HepG2 (cell line): ENCODE results near the gene ZFAND2B. TPM values are rescaled to one million over a fixed set of nuclear protein-coding genes. Genes with fewer than 3 reads are reported as not detected.

Experiments
- AGO1 ChIP-seq: fragments of 200-400 bp; formaldehyde crosslinking; IDR thresholded peaks from 2 replicates; pipeline ENCODE4 v1.6.1; 2017; ENCODE audit warnings: mild to moderate bottlenecking, low read depth, low read length, moderate library complexity; ENCODE audit not compliant: poor library complexity, severe bottlenecking
- CREB1 ChIP-seq, 2 experiments: fragments of 450-650 bp in 1 of 2; IDR thresholded peaks; 2 replicates each; pipeline ENCODE4 v1.6.1; 2016 to 2017; ENCODE audit warnings: control low read depth in 1 of 2, mild to moderate bottlenecking in 1 of 2, missing compliant biosample characterization in 1 of 2, missing genetic modification characterization in 1 of 2
- GATAD1 ChIP-seq: IDR thresholded peaks from 2 replicates; pipeline ENCODE4 v1.6.1; 2016; ENCODE audit warnings: missing genetic modification reagents, missing compliant biosample characterization
- HDAC1 ChIP-seq: sonication (generic); formaldehyde crosslinking; IDR thresholded peaks from 2 replicates; pipeline ENCODE4 v1.5.1; 2020; ENCODE audit warnings: mild to moderate bottlenecking, missing genetic modification reagents
- HES4 ChIP-seq: sonication (generic); formaldehyde crosslinking; IDR thresholded peaks from 2 replicates; pipeline ENCODE4 v1.9.0; 2021; ENCODE audit warnings: mild to moderate bottlenecking, missing genetic modification reagents, borderline replicate concordance
- ISL2 ChIP-seq: sonication (generic); formaldehyde crosslinking; IDR thresholded peaks from 2 replicates; pipeline ENCODE4 v1.5.0; 2020; ENCODE audit warnings: missing genetic modification reagents
- MTF1 ChIP-seq: sonication (generic); formaldehyde crosslinking; IDR thresholded peaks from 2 replicates; pipeline ENCODE4 v1.5.0; 2020; ENCODE audit warnings: missing genetic modification reagents
- PHF21A ChIP-seq: sonication (generic); formaldehyde crosslinking; IDR thresholded peaks from 2 replicates; pipeline ENCODE4 v1.5.0; 2020; ENCODE audit warnings: mild to moderate bottlenecking, missing genetic modification reagents
- PRMT3 ChIP-seq: sonication (generic); formaldehyde crosslinking; IDR thresholded peaks from 2 replicates; pipeline ENCODE4 v1.8.1; 2022; ENCODE audit warnings: low read depth, mild to moderate bottlenecking, moderate library complexity, missing genetic modification reagents, borderline replicate concordance
- RAD21 ChIP-seq: fragments of 450-650 bp; formaldehyde crosslinking; IDR thresholded peaks from 2 replicates; pipeline ENCODE4 v1.5.0; 2020; ENCODE audit warnings: mild to moderate bottlenecking
- REPIN1 ChIP-seq: sonication (generic); formaldehyde crosslinking; IDR thresholded peaks from 2 replicates; pipeline ENCODE4 v1.8.0; 2022; ENCODE audit warnings: missing genetic modification reagents, low read depth, mild to moderate bottlenecking, borderline replicate concordance
- YEATS4 ChIP-seq: sonication (generic); formaldehyde crosslinking; IDR thresholded peaks from 2 replicates; pipeline ENCODE4 v1.4.0; 2020; ENCODE audit warnings: missing genetic modification reagents, borderline replicate concordance
- ZFP37 ChIP-seq: sonication (generic); formaldehyde crosslinking; IDR thresholded peaks from 2 replicates; pipeline ENCODE4 v1.4.0; 2020; ENCODE audit warnings: missing genetic modification reagents, borderline replicate concordance
- ZNF251 ChIP-seq: sonication (generic); formaldehyde crosslinking; IDR thresholded peaks from 2 replicates; pipeline ENCODE4 v1.9.0; 2021; ENCODE audit warnings: mild to moderate bottlenecking, missing genetic modification reagents
- ZNF329 ChIP-seq: sonication (generic); formaldehyde crosslinking; IDR thresholded peaks from 2 replicates; pipeline ENCODE4 v1.9.0; 2021; ENCODE audit warnings: low read depth, mild to moderate bottlenecking, missing genetic modification reagents
- ZNF33A ChIP-seq: sonication (generic); formaldehyde crosslinking; IDR thresholded peaks from 2 replicates; pipeline ENCODE4 v1.5.1; 2020; ENCODE audit warnings: missing genetic modification reagents, mild to moderate bottlenecking, moderate library complexity, borderline replicate concordance
- ZNF564 ChIP-seq: sonication (generic); formaldehyde crosslinking; IDR thresholded peaks from 2 replicates; pipeline ENCODE4 v1.8.1; 2023; ENCODE audit warnings: mild to moderate bottlenecking, missing genetic modification reagents
- ZNF589 ChIP-seq: sonication (generic); formaldehyde crosslinking; conservative IDR thresholded peaks from 2 replicates; pipeline ENCODE4 v1.8.0; 2022; ENCODE audit warnings: mild to moderate bottlenecking, moderate library complexity, missing genetic modification reagents
- ZNF629 ChIP-seq: sonication (generic); formaldehyde crosslinking; conservative IDR thresholded peaks from 2 replicates; pipeline ENCODE4 v1.5.0; 2020; ENCODE audit warnings: missing genetic modification reagents
- ZNF674 ChIP-seq: sonication (generic); formaldehyde crosslinking; IDR thresholded peaks from 2 replicates; pipeline ENCODE4 v1.5.0; 2020; ENCODE audit warnings: low read depth, mild to moderate bottlenecking, missing genetic modification reagents
- ZNF768 ChIP-seq: sonication (generic); formaldehyde crosslinking; IDR thresholded peaks from 2 replicates; pipeline ENCODE4 v1.4.0; 2020; ENCODE audit warnings: missing genetic modification reagents
- ZNF788 ChIP-seq: sonication (generic); formaldehyde crosslinking; IDR thresholded peaks from 2 replicates; pipeline ENCODE4 v1.5.0; 2020; ENCODE audit warnings: mild to moderate bottlenecking, missing genetic modification reagents, borderline replicate concordance
- ZSCAN29 ChIP-seq: sonication (generic); formaldehyde crosslinking; conservative IDR thresholded peaks from 2 replicates; pipeline ENCODE4 v1.4.0; 2020; ENCODE audit warnings: mild to moderate bottlenecking, missing genetic modification reagents
- polyA plus RNA-seq, 8 experiments: library from polyadenylated mRNA; depleted of rRNA in 3 of 8; stranded (reverse) in 7 of 8; unstranded in 1 of 8; fragments of >200 nt; fragmentation: Illumina TruSeq in 4 of 8; extraction: Trizol in 4 of 8; gene quantifications; 2 replicates each; pipeline versions ENCODE4 v1.2.1 to v1.2.3, GENCODE V29; 2011 to 2016; ENCODE audit warnings: low read depth in 4 of 8, missing spikeins in 1 of 8, mixed read lengths in 1 of 8; ENCODE audit not compliant: insufficient read depth in 1 of 8
- total RNA-seq, 5 experiments: library from RNA; depleted of rRNA; stranded (reverse); fragments of >200 nt; fragmentation: Illumina TruSeq; extraction: Trizol; gene quantifications; 2 replicates each; pipeline ENCODE4 v1.2.3, GENCODE V29; 2016; ENCODE audit warnings: low read depth in 1 of 5
- TF ChIP-seq, protein P1 (sequence below): sonication (generic); formaldehyde crosslinking; IDR thresholded peaks from 2 replicates; pipeline ENCODE4 v1.9.0; 2021; ENCODE audit warnings: missing genetic modification reagents, borderline replicate concordance
- TF ChIP-seq, protein P2 (sequence below): sonication (generic); formaldehyde crosslinking; IDR thresholded peaks from 2 replicates; pipeline ENCODE4 v1.5.1; 2020; ENCODE audit warnings: mild to moderate bottlenecking, missing genetic modification reagents, moderate library complexity

ZFAND2B gene
- total and polyA plus RNA-seq, 2 of the 13 experiments (the other 11 are each of a cell fraction or from before 2014, with no cell fraction given), result 53.3 to 115 TPM

DNA sequence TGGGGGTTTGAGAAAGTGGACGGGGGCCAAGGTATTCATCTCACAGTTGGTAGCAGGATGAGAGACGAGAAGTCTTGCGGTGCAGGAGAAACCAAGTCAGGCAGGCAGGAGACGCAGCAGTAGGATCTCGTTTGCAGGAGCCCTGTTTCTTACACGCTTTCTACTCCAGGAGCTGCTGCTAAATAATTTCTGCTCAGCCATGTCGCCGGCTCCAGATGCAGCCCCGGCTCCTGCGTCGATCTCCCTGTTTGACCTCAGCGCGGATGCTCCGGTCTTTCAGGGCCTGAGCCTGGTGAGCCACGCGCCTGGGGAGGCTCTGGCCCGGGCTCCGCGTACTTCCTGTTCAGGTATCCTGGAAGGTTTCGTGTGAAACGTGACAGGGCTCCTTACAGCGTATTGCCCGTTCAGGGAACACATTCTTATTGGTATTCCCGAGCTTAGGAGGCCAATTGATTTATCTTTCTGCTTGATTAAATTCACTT, 23.5 kb downstream of the ZFAND2B start (continued):
- TF ChIP-seq, protein P1, sequence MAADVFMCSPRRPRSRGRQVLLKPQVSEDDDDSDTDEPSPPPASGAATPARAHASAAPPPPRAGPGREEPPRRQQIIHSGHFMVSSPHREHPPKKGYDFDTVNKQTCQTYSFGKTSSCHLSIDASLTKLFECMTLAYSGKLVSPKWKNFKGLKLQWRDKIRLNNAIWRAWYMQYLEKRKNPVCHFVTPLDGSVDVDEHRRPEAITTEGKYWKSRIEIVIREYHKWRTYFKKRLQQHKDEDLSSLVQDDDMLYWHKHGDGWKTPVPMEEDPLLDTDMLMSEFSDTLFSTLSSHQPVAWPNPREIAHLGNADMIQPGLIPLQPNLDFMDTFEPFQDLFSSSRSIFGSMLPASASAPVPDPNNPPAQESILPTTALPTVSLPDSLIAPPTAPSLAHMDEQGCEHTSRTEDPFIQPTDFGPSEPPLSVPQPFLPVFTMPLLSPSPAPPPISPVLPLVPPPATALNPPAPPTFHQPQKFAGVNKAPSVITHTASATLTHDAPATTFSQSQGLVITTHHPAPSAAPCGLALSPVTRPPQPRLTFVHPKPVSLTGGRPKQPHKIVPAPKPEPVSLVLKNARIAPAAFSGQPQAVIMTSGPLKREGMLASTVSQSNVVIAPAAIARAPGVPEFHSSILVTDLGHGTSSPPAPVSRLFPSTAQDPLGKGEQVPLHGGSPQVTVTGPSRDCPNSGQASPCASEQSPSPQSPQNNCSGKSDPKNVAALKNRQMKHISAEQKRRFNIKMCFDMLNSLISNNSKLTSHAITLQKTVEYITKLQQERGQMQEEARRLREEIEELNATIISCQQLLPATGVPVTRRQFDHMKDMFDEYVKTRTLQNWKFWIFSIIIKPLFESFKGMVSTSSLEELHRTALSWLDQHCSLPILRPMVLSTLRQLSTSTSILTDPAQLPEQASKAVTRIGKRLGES, result no peak
- TF ChIP-seq ZNF564 (peak; percentile 55; the same call in 1 of the 2 replicates), PRMT3 (no peak), ISL2 (0 out of 2 replicates have a peak, but pooled peaks have one; percentile 25), YEATS4 (CRISPR knock-in tag) (peak; percentile 70; the same call in 1 of the 2 replicates), ZNF589 (CRISPR knock-in tag) (no peak), REPIN1 (CRISPR knock-in tag) (no peak), AGO1 (peak; percentile 8), ZNF251 (CRISPR knock-in tag) (no peak), ZNF674 (CRISPR knock-in tag) (no peak), GATAD1 (no peak), ZNF768 (CRISPR knock-in tag) (no peak), PHF21A (CRISPR knock-in tag) (0 out of 2 replicates have a peak, but pooled peaks have one; percentile 3), ZNF788 (CRISPR knock-in tag) (no peak), CREB1 (IDR thresholded peaks at IDR 0.05) (no peak), CREB1 (CRISPR knock-in tag; IDR thresholded peaks at IDR 0.05) (no peak), ZFP37 (peak; percentile 74; the same call in 1 of the 2 replicates), HDAC1 (CRISPR knock-in tag) (peak; percentile 32), HES4 (CRISPR knock-in tag) (no peak), MTF1 (CRISPR knock-in tag) (no peak), ZNF629 (CRISPR knock-in tag) (no peak), ZNF33A (CRISPR knock-in tag) (no peak), ZNF329 (no peak), RAD21 (CRISPR knock-in tag) (no peak; the same call in 1 of the 2 replicates), ZSCAN29 (no peak)
- TF ChIP-seq, protein P2, sequence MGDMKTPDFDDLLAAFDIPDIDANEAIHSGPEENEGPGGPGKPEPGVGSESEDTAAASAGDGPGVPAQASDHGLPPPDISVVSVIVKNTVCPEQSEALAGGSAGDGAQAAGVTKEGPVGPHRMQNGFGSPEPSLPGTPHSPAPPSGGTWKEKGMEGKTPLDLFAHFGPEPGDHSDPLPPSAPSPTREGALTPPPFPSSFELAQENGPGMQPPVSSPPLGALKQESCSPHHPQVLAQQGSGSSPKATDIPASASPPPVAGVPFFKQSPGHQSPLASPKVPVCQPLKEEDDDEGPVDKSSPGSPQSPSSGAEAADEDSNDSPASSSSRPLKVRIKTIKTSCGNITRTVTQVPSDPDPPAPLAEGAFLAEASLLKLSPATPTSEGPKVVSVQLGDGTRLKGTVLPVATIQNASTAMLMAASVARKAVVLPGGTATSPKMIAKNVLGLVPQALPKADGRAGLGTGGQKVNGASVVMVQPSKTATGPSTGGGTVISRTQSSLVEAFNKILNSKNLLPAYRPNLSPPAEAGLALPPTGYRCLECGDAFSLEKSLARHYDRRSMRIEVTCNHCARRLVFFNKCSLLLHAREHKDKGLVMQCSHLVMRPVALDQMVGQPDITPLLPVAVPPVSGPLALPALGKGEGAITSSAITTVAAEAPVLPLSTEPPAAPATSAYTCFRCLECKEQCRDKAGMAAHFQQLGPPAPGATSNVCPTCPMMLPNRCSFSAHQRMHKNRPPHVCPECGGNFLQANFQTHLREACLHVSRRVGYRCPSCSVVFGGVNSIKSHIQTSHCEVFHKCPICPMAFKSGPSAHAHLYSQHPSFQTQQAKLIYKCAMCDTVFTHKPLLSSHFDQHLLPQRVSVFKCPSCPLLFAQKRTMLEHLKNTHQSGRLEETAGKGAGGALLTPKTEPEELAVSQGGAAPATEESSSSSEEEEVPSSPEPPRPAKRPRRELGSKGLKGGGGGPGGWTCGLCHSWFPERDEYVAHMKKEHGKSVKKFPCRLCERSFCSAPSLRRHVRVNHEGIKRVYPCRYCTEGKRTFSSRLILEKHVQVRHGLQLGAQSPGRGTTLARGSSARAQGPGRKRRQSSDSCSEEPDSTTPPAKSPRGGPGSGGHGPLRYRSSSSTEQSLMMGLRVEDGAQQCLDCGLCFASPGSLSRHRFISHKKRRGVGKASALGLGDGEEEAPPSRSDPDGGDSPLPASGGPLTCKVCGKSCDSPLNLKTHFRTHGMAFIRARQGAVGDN (CRISPR knock-in tag), result peak; percentile 94
